AG08395 (cell line): Measurements from ENCODE around the gene ARHGAP18.

Experiments used
- DNase-seq: peaks from one replicate; pipeline ENCODE4 v3.0.0; 2012; ENCODE audit warnings: mixed read lengths, low spot score

ARHGAP18 gene

DNA sequence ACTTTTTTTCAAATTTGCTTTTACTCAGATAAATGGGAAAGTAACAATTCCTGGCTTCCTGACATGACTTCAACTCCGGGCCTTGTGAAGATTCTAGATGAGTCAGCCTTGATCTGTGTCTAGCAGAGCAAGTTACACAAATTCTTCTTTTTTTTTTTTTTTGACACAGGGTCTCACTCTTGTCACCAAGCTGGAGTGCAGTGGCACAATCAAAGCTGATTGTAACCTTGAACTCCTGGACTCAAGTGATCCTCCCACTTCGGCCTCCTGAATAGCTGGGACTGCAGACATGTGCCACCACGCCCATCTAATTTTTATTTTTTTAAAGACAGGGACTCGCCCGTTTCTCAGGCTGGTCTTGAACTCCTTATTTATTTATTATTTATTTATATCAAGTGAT lies 7.3 kb upstream of the ARHGAP18 start:
- peak; percentile 32 for DNase-seq

DNA sequence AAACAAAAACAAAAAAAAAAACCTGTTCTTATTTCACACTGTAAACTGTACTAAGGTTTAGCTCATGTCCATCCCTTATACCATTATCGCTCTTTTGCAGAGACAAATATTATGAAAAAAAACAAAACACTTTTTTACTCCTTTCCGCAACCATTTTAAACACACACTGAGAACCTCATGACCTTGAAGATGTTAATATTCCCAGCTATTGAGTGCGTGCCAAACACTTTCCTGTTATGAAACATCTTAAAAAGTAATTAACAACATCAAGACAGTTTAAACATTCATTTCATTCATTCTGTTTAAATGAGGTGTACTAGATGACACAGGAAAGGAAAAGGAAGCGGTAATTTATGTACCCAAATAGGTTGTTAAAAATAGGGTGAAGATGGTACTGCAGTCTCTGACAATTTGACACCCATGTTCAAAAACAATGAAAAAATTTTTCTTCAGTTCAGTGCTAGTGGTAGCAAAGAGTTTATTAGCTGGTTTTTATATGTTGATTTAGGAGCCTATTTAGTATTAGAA lies 3.9 kb upstream of the ARHGAP18 start:
- no peak for DNase-seq

- no peak for DNase-seq
Measured at GRCh38 chr6:129711271-129711631, 1.3 kb upstream of the ARHGAP18 start.

DNA sequence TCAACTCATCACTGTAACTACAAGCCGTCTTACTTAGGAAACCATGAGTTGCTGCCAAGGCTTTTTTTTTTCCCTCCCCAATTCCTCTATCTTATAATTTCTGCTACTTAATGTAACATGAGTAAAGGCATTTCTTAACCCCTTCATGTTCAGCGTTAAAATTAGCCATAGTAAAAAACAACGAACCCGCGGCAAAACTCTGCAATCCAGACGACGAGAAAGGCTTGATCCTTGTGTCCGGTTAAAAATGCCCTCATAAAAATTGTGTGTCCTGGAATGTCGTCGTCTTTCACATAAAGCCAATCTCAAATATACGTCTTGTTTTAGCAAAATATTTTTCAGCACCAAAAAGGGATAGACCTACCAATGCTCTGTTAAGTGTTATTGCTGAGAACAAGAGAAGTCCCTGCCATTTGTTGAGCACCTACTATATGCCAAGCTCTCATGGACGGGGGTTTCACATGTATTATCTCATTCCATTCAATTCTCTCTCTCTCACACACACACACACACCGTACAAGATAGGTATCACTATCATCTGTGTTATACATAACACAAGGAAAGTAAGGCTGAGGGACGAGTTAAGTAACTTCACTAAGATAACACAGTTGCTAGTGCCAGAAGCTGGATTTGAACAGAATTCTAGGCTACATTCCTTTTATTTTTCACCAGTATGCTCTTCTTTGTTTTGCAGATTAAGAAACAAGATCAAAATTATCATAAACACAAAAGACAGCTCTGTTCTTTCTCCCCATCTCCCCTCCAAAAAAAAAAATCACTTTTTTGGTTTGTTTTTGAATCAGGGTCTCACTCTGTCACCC lies 683 bp upstream of the ARHGAP18 start:
- no peak for DNase-seq

DNA sequence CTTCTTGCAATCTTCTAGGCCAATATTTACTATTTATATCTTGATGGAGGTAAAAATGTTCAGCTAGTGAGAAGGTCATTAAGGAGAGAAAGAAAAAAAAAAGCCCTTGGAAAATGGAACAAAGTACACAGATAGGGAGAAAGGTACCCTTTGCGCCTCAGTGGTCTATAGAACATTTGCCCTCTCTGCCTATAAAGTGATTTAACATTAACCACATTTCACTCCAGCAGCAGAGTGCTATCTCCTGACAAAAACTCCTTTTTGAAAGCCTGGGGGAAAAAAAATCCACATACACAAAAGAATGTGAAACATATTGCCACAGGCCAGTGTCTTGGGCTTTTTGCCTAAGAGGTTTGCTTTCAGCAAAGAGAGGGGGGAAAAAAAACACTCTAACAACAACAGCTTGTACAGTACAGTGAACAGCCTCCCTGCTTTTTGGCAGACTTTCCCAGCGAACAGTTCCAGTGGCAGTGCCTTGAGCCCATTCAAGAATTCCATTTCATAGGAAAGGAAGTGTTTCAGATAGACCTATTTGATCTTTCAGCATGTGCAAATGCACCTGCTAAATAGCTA lies 695 bp downstream of the ARHGAP18 start:
- DNase-seq: peak; percentile 48

- DNase-seq: no peak
Measured at GRCh38 chr6:129708496-129709195, 1.3 kb downstream of the ARHGAP18 start.

GRCh38 chr6:129707882-129708495 lies 2.0 kb downstream of the ARHGAP18 start:
- no peak for DNase-seq

DNA sequence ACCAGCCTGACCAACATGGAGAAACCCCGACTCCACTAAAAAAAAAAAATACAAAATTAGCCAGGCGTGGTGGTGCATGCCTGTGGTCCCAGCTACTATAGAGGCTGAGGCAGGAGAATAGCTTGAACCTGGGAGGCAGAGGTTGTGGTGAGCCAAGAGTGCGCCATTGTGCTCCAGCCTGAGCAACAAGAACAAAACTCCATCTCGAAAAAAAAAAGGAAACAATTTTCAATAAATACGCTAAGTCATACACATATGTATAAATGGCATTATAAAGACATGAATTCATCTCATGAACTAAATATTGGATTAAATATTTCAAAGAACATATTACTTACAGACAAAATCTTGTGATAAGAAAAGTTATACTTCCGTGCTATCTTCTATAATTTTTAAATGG lies 2.9 kb downstream of the ARHGAP18 start:
- no peak for DNase-seq

DNA sequence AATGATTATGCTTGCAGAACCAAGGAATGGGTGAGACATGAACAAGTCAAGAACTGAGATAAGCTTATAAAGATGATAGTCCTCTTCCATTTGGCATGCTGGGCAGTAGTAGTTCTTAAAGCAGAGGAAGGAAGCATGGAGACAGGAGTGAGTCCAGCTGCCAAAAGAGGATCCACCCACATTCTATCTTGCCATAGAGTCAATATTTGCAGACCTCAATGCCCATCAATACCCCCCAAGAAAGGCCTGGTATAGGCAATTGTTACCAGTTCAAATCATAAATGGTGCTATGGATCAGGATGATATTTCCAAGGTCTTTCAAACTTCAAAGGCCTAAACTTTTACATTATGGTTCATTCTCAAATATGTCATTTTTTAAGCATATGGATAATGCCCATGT lies 4.8 kb downstream of the ARHGAP18 start:
- DNase-seq: no peak

DNA sequence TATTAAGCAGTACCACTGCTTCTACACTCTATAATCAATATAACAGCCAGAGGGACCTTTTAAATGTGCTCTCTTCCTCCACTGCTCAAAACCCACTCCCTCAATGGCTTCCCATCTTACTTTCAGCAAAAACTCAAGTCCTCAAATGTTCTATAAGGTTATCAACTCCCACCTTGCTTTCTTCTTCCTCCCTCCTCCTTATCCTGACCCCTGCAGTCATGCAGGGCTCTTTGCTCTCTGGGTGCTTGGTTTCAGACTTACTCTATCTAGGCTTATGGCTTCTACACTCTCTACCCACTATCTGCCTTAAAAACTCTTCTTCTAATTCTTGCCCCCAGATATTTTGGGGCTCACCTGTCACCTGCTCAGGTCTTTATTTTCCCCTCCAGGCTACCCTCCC lies 5.3 kb downstream of the ARHGAP18 start:
- DNase-seq: no peak

GRCh38 chr6:129701721-129702455 lies 8.1 kb downstream of the ARHGAP18 start:
- peak; percentile 67 for DNase-seq

DNA sequence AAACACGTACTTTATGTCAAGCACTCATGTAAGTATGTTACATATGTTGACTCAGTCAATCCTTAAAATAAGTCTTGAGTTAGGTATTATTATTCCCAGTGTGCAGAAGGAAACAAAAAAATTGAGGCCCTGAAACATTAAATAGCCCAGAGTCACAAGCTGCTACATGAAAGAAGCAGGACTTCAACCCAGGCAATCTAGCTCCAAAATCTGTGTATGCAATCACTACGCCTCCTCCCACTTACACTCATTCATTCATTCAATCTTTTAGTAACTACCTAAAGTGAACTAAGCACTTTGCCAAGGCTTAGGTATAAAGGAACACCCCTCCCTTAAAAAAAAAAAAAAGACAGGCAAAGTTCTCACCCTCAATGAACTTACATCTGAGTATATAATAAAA lies 9.3 kb downstream of the ARHGAP18 start:
- no peak for DNase-seq

- DNase-seq: no peak
Measured at GRCh38 chr6:129699659-129700058, 10.3 kb downstream of the ARHGAP18 start.

- no peak for DNase-seq
Measured at GRCh38 chr6:129698430-129698829, 11.5 kb downstream of the ARHGAP18 start.

DNA sequence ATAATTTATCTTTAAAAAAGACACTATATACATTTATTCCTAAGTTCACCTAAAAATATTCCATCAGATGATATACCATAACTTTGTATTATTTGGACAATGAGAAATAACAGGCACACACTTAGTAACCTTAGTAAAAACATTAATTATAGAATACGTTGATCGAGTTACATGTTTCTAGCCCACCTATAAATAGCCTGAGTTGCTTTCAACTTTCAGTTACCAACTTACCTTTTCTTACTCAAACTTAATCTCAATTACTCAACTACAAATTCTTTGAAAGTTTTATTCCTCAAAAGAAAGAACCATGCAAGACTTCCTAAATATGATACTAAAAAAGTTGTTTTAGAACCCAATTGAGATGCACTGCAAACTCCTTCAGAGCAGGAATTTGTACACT lies 12.2 kb downstream of the ARHGAP18 start:
- no peak for DNase-seq

DNA sequence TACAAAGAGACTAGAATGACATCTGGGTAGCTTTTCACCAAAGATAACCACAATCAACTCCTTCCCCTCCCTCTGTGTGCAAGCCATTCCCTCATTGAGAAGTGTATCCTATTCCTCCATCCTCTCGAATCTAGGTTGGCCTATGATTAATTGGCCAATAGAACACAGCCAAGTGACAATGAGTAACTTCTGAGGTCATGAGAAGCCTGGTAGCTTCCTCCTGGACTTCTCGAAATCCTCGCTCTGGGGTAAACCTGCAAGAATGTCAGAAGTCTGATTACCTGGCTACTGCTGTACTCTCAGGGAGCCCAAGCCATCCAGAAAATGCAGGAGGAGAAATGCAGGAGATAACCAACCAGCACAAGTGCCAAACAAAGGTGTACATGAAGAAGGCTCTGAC lies 13.1 kb downstream of the ARHGAP18 start:
- no peak for DNase-seq

GRCh38 chr6:129696028-129696418 lies 14.0 kb downstream of the ARHGAP18 start:
- no peak for DNase-seq

- DNase-seq: no peak
Measured at GRCh38 chr6:129695373-129696027, 14.5 kb downstream of the ARHGAP18 start.

- DNase-seq: no peak
Measured at GRCh38 chr6:129694036-129694435, 15.9 kb downstream of the ARHGAP18 start.

DNA sequence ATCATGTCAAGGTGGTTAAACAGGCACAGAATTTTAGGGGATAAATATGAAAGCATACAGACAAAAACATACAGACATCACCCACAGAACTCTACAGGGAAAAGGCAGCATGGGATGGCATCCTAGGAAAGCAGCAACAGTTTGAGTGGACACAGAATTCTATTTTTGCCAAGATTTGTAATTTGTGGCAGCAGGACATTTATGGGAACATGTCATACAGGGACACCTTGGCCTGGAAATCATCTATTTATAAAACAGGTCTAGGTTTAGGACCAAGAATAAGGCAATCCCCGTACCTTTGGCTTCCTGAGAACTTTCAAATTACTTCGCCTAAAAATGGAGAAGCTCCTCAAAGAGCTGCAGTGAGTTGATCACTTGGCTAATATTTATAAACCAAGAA lies 17.5 kb downstream of the ARHGAP18 start:
- no peak for DNase-seq

GRCh38 chr6:129691709-129692108 lies 18.3 kb downstream of the ARHGAP18 start:
- DNase-seq: no peak
